HCT116 (cell line): ENCODE data around the gene SLC7A5. TPM values are rescaled to one million over a fixed set of nuclear protein-coding genes. Genes with fewer than 3 reads are reported as not detected.
"Not testable (repeated sequence)": the region's sequence is repeated elsewhere in the genome, so short reads cannot be mapped to it uniquely, and the experiment has no call there.

Experiments
- ATAC-seq: fragments of 200-7000 bp; cut with Tn5 transposase; 2 replicates; pipeline ENCODE4 v1.9.1; 2020; ENCODE audit warnings: mild to moderate bottlenecking, moderate library complexity
- BruUV-seq: library from RNA; stranded (reverse); fragments of 400-500 nt; replicated peaks from 2 replicates; lab custom pipeline; 2021; lab: Mats Ljungman, UMichigan
- CTCF ChIA-PET: fragments of 300-600 bp; sonication (Branson Sonifier 250); formaldehyde crosslinking; loops from one replicate; lab custom pipeline; 2021; ENCODE audit warnings: antibody characterized with exemption; lab: Charles Lee
- POLR2A ChIA-PET: fragments of 300-600, 350-600 bp; sonication (Branson Sonifier 250); formaldehyde crosslinking; loops from one replicate; lab custom pipeline; 2021; ENCODE audit warnings: antibody characterized with exemption; lab: Charles Lee
- RAD21 ChIA-PET, 2 experiments: fragments of 300-600 bp; sonication (Branson Sonifier 250); formaldehyde crosslinking; loops; one replicate each; lab custom pipeline; 2023; ENCODE audit warnings: low total read pairs in 2 of 2; ENCODE audit not compliant: uncharacterized antibody in 2 of 2, unreplicated experiment in 2 of 2, low non-redundant PET in 1 of 2; lab: Charles Lee
- DNase-seq: peaks from one replicate; pipeline ENCODE4 v3.0.0-alpha.2; 2010; ENCODE audit warnings: low read depth, low spot score
- H2AFZ ChIP-seq: fragments of 200-600 bp; shearing (Covaris generic), sonication (generic); 2 replicates; pipeline ENCODE4 v1.6.1; 2017; ENCODE audit warnings: low read depth, mixed run types, mixed read lengths, antibody characterized with exemption, low read length; ENCODE audit not compliant: poor library complexity, severe bottlenecking
- H3K27ac ChIP-seq: 2 replicates; pipeline ENCODE4 v1.5.1; 2012; ENCODE audit warnings: low read depth, low read length
- H3K27me3 ChIP-seq: fragments of 200-600 bp; sonication (generic); 2 replicates; pipeline ENCODE4 v1.6.1; 2016; ENCODE audit warnings: mixed run types, low read length, mixed read lengths; ENCODE audit not compliant: insufficient read depth
- H3K36me3 ChIP-seq, 2 experiments: fragments of 200-500 bp in 1 of 2; fragments of 200-600 bp in 1 of 2; sonication (Bioruptor generic) in 1 of 2; sonication (generic) in 1 of 2; 2 replicates each; pipeline versions ENCODE4 v1.5.1 to v1.6.1; 2014 to 2016; ENCODE audit warnings: low read length in 2 of 2, inconsistent platforms in 1 of 2, mixed read lengths in 1 of 2, mixed run types in 1 of 2; ENCODE audit not compliant: insufficient read depth in 2 of 2, control insufficient read depth in 1 of 2
- H3K4me1 ChIP-seq, 2 experiments: fragments of 200-600 bp in 1 of 2; sonication (generic) in 1 of 2; 2 replicates each; pipeline versions ENCODE4 v1.5.1 to v1.6.1; 2012 to 2017; ENCODE audit warnings: low read length in 2 of 2, inconsistent platforms in 1 of 2, mild to moderate bottlenecking in 1 of 2, mixed read lengths in 1 of 2, mixed run types in 1 of 2, moderate library complexity in 1 of 2; ENCODE audit not compliant: insufficient read depth in 2 of 2, control insufficient read depth in 1 of 2
- H3K4me2 ChIP-seq: fragments of 200-600 bp; sonication (generic); 2 replicates; pipeline ENCODE4 v1.6.1; 2017; ENCODE audit warnings: mixed run types, low read length, mixed read lengths
- H3K4me3 ChIP-seq, 2 experiments: fragments of 200-600 bp in 1 of 2; sonication (generic) in 1 of 2; replicated peaks in 1 of 2; 2 replicates each; pipeline ENCODE4 v1.5.1; 2011 to 2016; ENCODE audit warnings: low read length in 2 of 2, control low read depth in 1 of 2, low read depth in 1 of 2, mild to moderate bottlenecking in 1 of 2, mixed read lengths in 1 of 2, mixed run types in 1 of 2
- H3K79me2 ChIP-seq: fragments of 200-600 bp; sonication (generic); 2 replicates; pipeline ENCODE4 v1.6.1; 2017; ENCODE audit warnings: mild to moderate bottlenecking, mixed run types, low read length, moderate library complexity, mixed read lengths; ENCODE audit not compliant: insufficient read depth
- H3K9ac ChIP-seq: fragments of 200-600 bp; sonication (generic); 2 replicates; pipeline ENCODE4 v1.6.1; 2016; ENCODE audit warnings: low read length, mixed read lengths
- H3K9me2 ChIP-seq: fragments of 200-600 bp; sonication (generic), shearing (Covaris generic); 2 replicates; pipeline ENCODE4 v1.6.1; 2017; ENCODE audit warnings: mixed run types, mild to moderate bottlenecking, moderate library complexity; ENCODE audit not compliant: insufficient read depth
- H3K9me3 ChIP-seq, 2 experiments: fragments of 200-500 bp in 1 of 2; fragments of 200-600 bp in 1 of 2; sonication (Bioruptor generic) in 1 of 2; sonication (generic) in 1 of 2; 2 replicates each; pipeline ENCODE4 v1.6.1; 2014 to 2017; ENCODE audit warnings: low read length in 2 of 2, mixed read lengths in 2 of 2, inconsistent platforms in 1 of 2, low read depth in 1 of 2, mild to moderate bottlenecking in 1 of 2, mixed run types in 1 of 2, moderate library complexity in 1 of 2; ENCODE audit not compliant: control insufficient read depth in 1 of 2, insufficient read depth in 1 of 2
- H4K20me1 ChIP-seq: fragments of 200-600 bp; sonication (generic), shearing (Covaris generic); 2 replicates; pipeline ENCODE4 v1.6.1; 2017; ENCODE audit warnings: mixed run types, mild to moderate bottlenecking, moderate library complexity; ENCODE audit not compliant: insufficient read depth
- ATF3 ChIP-seq: IDR thresholded peaks from 2 replicates; pipeline ENCODE4 v1.6.1; 2012
- CBX3 ChIP-seq: IDR thresholded peaks from 2 replicates; pipeline ENCODE4 v1.6.1; 2012; ENCODE audit warnings: low read depth
- CEBPB ChIP-seq: IDR thresholded peaks from 2 replicates; pipeline ENCODE4 v1.6.1; 2012; ENCODE audit warnings: low read depth
- CTCF ChIP-seq, 3 experiments: fragments of 200-600 bp in 1 of 3; sonication (generic) in 1 of 3; IDR thresholded peaks in 2 of 3; conservative IDR thresholded peaks in 1 of 3; 2 replicates each; pipeline ENCODE4 v1.5.1; 2012 to 2017; ENCODE audit warnings: low read depth in 2 of 3, low read length in 2 of 3, antibody characterized with exemption in 1 of 3, borderline replicate concordance in 1 of 3, control low read depth in 1 of 3, mild to moderate bottlenecking in 1 of 3, mixed read lengths in 1 of 3, mixed run types in 1 of 3, moderate library complexity in 1 of 3; ENCODE audit not compliant: insufficient read depth in 1 of 3
- EGR1 ChIP-seq: IDR thresholded peaks from 2 replicates; pipeline ENCODE4 v1.6.1; 2012; ENCODE audit warnings: low read depth
- EZH2 ChIP-seq: fragments of 200-600 bp; sonication (generic); IDR thresholded peaks from 2 replicates; pipeline ENCODE4 v1.6.1; 2017; ENCODE audit warnings: antibody characterized with exemption, mixed run types
- EZH2phosphoT487 ChIP-seq: fragments of 200-600 bp; IDR thresholded peaks from 2 replicates; pipeline ENCODE4 v1.6.1; 2018; ENCODE audit warnings: antibody characterized with exemption, borderline replicate concordance
- FOSL1 ChIP-seq: IDR thresholded peaks from 2 replicates; pipeline ENCODE4 v1.6.1; 2012; ENCODE audit warnings: low read depth
- JUND ChIP-seq: IDR thresholded peaks from 2 replicates; pipeline ENCODE4 v1.6.1; 2012
- MAX ChIP-seq: IDR thresholded peaks from 2 replicates; pipeline ENCODE4 v1.6.1; 2012
- POLR2A ChIP-seq: IDR thresholded peaks from 2 replicates; pipeline ENCODE4 v1.7.0; 2011; ENCODE audit warnings: borderline replicate concordance; ENCODE audit not compliant: insufficient read depth, insufficient read length; ENCODE audit errors: extremely low read depth
- SIN3A ChIP-seq: IDR thresholded peaks from 2 replicates; pipeline ENCODE4 v1.6.1; 2012; ENCODE audit warnings: low read depth
- TCF7L2 ChIP-seq: IDR thresholded peaks from 2 replicates; pipeline ENCODE4 v1.7.0; 2011; ENCODE audit warnings: borderline replicate concordance, inconsistent platforms; ENCODE audit not compliant: insufficient read depth, insufficient read length; ENCODE audit errors: extremely low read depth
- YY1 ChIP-seq: IDR thresholded peaks from 2 replicates; pipeline ENCODE4 v1.6.1; 2011; ENCODE audit warnings: low read length, low read depth, moderate library complexity, mild to moderate bottlenecking; ENCODE audit not compliant: insufficient replicate concordance; ENCODE audit errors: extremely low read depth
- ZFX ChIP-seq: fragments of 450-650 bp; IDR thresholded peaks from 2 replicates; pipeline ENCODE4 v1.6.1; 2017
- ZNF274 ChIP-seq: fragments of 200-500 bp; sonication (Bioruptor generic); IDR thresholded peaks from 2 replicates; pipeline ENCODE4 v1.6.1; 2014; ENCODE audit warnings: mild to moderate bottlenecking, low read depth, low read length, inconsistent platforms
- intact Hi-C: fragments of 100-400 bp; cut with micrococcal nuclease; formaldehyde crosslinking; loops from 2 replicates; pipeline ENCODE4 v1.10.0; 2022
- total RNA-seq: library from RNA; stranded (reverse); gene quantifications from one replicate; pipeline ENCODE4 v1.2.1, GENCODE V29; 2021; ENCODE audit not compliant: unreplicated experiment

SLC7A5 gene
- total RNA-seq, 1 experiment from 2014 or later = 482 TPM

GRCh38 chr16:87826798-87827587 lies 42.3 kb downstream of the SLC7A5 start:
- ChIA-PET CTCF (interaction anchor here (0.6 to 1.0 kb wide), 3 partner anchors 23 to 254 kb away, joined by 3 read pairs; no protein-coding TSS in a partner anchor), POLR2A (interaction anchor here (2.4 to 2.7 kb wide), 2 partner anchors 20 kb away, joined by 9 to 14 read pairs; no protein-coding TSS in a partner anchor), RAD21 (interaction anchor here in 1 of 2 experiments (1.3 kb wide), 1 partner anchor 48 kb away, joined by 4 read pairs; no protein-coding TSS in a partner anchor)
- H4K20me1 ChIP-seq = no peaks in the 10 kb centered on the region
- DNase-seq (no peak), ATAC-seq (0 out of 2 replicates have a peak, but pooled peaks have one; percentile 2)
- no peak overlapping the region for H3K27ac ChIP-seq
- no peak overlapping the region for H3K4me2 ChIP-seq
- H3K4me3 ChIP-seq = no peak overlapping the region
- no peak for TF ChIP-seq SIN3A
- no peak for TF ChIP-seq ZFX
- TF ChIP-seq EZH2phosphoT487 = no peak
- no peak for TF ChIP-seq MAX
- no peak for TF ChIP-seq TCF7L2
- no peak for TF ChIP-seq JUND
- no peak for TF ChIP-seq CTCF (IDR thresholded peaks at IDR 0.05 in 2 of 3, conservative IDR thresholded peaks at IDR 0.05 in 1 of 3; ENCODE audit: borderline replicate concordance in 1 of 3, insufficient read depth in 1 of 3, low read depth in 2 of 3, low read length in 2 of 3)
- no peak for TF ChIP-seq ATF3
- TF ChIP-seq ZNF274 = no peak
- TF ChIP-seq YY1 = no peak
- TF ChIP-seq POLR2A = no peak
- TF ChIP-seq FOSL1 = no peak
- TF ChIP-seq EGR1 = no peak
- TF ChIP-seq EZH2 = no peak
- no peak for TF ChIP-seq CEBPB
- no peak for TF ChIP-seq CBX3
- intact Hi-C loops = no loop called here
- H3K27me3 ChIP-seq = peaks cover 5% of the 10 kb centered on the region; the same call in 1 of the 2 replicates
- BruUV-seq = no TSS peak
- no peaks in the 10 kb centered on the region for H3K9me3 ChIP-seq
- peaks cover 4 to 20% of the 10 kb centered on the region in 2 experiments; a peak in 3 of 4 replicates for H3K36me3 ChIP-seq
- no peak overlapping the region for H2AFZ ChIP-seq
- H3K4me1 ChIP-seq = peaks cover 0 to 4% of the 10 kb centered on the region in 2 experiments; a peak in 1 of 4 replicates
- no peak overlapping the region for H3K9ac ChIP-seq
- H3K79me2 ChIP-seq = no peaks in the 10 kb centered on the region
- no peaks in the 10 kb centered on the region for H3K9me2 ChIP-seq

- not testable (repeated sequence) for H4K20me1 ChIP-seq
Measured at GRCh38 chr16:87826407-87826797, 42.9 kb downstream of the SLC7A5 start.

More at GRCh38 chr16:87826407-87826797, 42.9 kb downstream of the SLC7A5 start:
- H3K27ac ChIP-seq, intact Hi-C loops, H3K27me3 ChIP-seq, BruUV-seq, H2AFZ ChIP-seq, RAD21 ChIA-PET, H3K9me3 ChIP-seq, ATAC-seq, H3K4me3 ChIP-seq, H3K4me2 ChIP-seq, H3K9ac ChIP-seq, H3K9me2 ChIP-seq, DNase-seq, H3K79me2 ChIP-seq, H3K4me1 ChIP-seq: not testable (repeated sequence)
- H3K36me3 ChIP-seq = peaks cover 3 to 15% of the 10 kb centered on the region in 2 experiments; a peak in 3 of 4 replicates
- POLR2A ChIA-PET = interaction anchor here (2.7 kb wide), 1 partner anchor 20 kb away, joined by 9 read pairs; no protein-coding TSS in a partner anchor
- CTCF ChIA-PET = interaction anchor here (1.2 kb wide), 1 partner anchor 25 kb away, joined by 3 read pairs; no protein-coding TSS in a partner anchor
